ENCODE measurements around the gene PIGQ. TPM values are rescaled to one million over a fixed set of nuclear protein-coding genes. Genes with fewer than 3 reads are reported as not detected.
"Not testable (repeated sequence)": the region's sequence is repeated elsewhere in the genome, so short reads cannot be mapped to it uniquely, and the experiment has no call there.

Gene PIGQ
- total RNA-seq, 1 donor: 29.1 TPM

DNA sequence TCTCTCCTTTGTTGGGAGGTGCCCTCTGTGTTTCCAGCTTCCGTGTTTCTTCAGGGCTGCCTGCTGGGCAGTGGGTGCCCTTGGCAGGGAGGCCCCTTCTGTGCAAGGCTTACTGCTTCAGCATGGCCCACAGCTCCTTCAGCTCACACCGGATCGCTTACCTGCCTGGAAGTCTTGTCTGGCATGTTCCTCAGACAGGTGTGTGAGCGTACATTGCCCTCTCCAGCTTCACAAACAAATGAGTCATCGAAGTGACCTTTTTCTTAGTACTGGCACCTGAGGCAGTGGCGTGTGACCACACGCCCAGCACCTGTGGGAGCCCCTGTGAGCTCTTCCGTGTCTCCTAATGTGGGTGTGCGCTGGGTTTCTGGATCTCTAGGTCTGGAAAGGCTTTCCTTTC lies 23.6 kb downstream of the PIGQ start:
- no peak overlapping the region for H3K4me3 ChIP-seq (ENCODE audit: low read depth, low read length)
- TF ChIP-seq CTCF (IDR thresholded peaks at IDR 0.05; ENCODE audit: insufficient read depth, low read length): no peak
- no peak for DNase-seq (ENCODE audit: low read depth)

DNA sequence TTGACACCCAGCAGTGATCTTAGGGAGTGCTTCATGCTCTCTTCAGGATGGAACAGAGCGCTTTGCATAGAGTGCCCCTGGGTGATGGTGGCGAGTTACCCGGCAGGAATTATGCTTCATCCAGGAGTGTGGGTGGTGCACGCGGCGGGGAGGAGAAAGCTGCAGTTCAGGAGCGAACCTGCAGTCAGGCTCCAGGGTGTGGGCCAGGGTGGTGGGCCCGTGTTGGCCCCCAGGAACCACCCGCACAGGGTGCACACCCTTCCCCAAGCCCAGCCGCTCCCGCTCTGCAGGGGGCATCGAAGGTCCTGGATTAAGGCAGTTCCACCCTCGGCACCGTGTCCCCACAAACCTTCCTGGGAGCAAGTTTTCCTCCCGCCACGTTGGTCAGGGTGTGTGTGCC lies 24.0 kb downstream of the PIGQ start:
- H3K4me3 ChIP-seq (ENCODE audit: low read depth, low read length): no peak overlapping the region
- no peak for TF ChIP-seq CTCF (IDR thresholded peaks at IDR 0.05; ENCODE audit: insufficient read depth, low read length)
- no peak for DNase-seq (ENCODE audit: low read depth)

GRCh38 chr16:595094-595528 lies 25.3 kb downstream of the PIGQ start:
- no peak for TF ChIP-seq CTCF (IDR thresholded peaks at IDR 0.05; ENCODE audit: insufficient read depth, low read length)
- DNase-seq (ENCODE audit: low read depth): no peak
- no peak overlapping the region for H3K4me3 ChIP-seq (ENCODE audit: low read depth, low read length)

GRCh38 chr16:595942-596735 lies 26.4 kb downstream of the PIGQ start:
- no peak overlapping the region for H3K4me3 ChIP-seq (ENCODE audit: low read depth, low read length)
- no peak for DNase-seq (ENCODE audit: low read depth)
- no peak for TF ChIP-seq CTCF (IDR thresholded peaks at IDR 0.05; ENCODE audit: insufficient read depth, low read length)

DNA sequence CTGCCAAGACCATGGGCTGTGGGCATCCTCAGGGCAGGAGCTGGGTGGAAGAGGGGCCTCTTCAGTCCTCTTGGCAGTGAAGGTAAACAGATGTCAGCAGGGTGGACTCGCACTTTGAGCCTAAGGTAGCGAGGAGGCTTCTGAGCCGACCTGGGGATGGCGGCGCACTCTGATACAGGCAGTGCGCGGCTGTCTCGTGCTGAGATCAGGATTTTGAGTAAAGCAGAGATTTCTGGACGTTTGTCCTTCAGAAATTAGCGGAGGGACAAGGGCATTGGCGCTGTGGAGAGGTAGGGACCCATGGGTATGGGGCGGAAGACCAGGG lies 26.9 kb downstream of the PIGQ start:
- H3K4me3 ChIP-seq (ENCODE audit: low read depth, low read length): no peak overlapping the region
- no peak for TF ChIP-seq CTCF (IDR thresholded peaks at IDR 0.05; ENCODE audit: insufficient read depth, low read length)
- DNase-seq (ENCODE audit: low read depth): no peak

GRCh38 chr16:597655-598054 lies 27.9 kb downstream of the PIGQ start:
- DNase-seq (ENCODE audit: low read depth); H3K4me3 ChIP-seq (ENCODE audit: low read depth, low read length): not testable (repeated sequence)

GRCh38 chr16:598823-599739 lies 29.3 kb downstream of the PIGQ start:
- DNase-seq (ENCODE audit: low read depth): no peak
- no peak overlapping the region for H3K4me3 ChIP-seq (ENCODE audit: low read depth, low read length)
- no peak for TF ChIP-seq CTCF (IDR thresholded peaks at IDR 0.05; ENCODE audit: insufficient read depth, low read length)
